Colonic mucosa (tissue), 4 donors: ENCODE measurements around the gene CDH4. TPM values are rescaled to one million over a fixed set of nuclear protein-coding genes. Genes with fewer than 3 reads are reported as not detected.

Source experiments
- DNase-seq: peaks from one replicate; pipeline ENCODE4 v3.0.0-alpha.2; 2020
- H3K27ac ChIP-seq: fragments of 200-600 bp; one replicate; pipeline ENCODE4 v1.8.0; 2021
- H3K27me3 ChIP-seq: fragments of 200-600 bp; one replicate; pipeline ENCODE4 v1.8.0; 2021
- H3K36me3 ChIP-seq: fragments of 200-600 bp; one replicate; pipeline ENCODE4 v1.8.0; 2021
- H3K4me1 ChIP-seq: fragments of 200-600 bp; one replicate; pipeline ENCODE4 v1.8.0; 2021; ENCODE audit warnings: mild to moderate bottlenecking
- H3K4me3 ChIP-seq: fragments of 200-600 bp; one replicate; pipeline ENCODE4 v1.8.0; 2021
- H3K9ac ChIP-seq, 2 donors: one replicate each; pipeline ENCODE4 v1.7.0; 2013; ENCODE audit warnings: control low read depth in 2 of 2, low read depth in 2 of 2, low read length in 2 of 2
- H3K9me3 ChIP-seq: fragments of 200-600 bp; one replicate; pipeline ENCODE4 v1.8.0; 2021
- CTCF ChIP-seq: fragments of 200-600 bp; IDR thresholded peaks from one replicate; pipeline ENCODE4 v1.8.0; 2022; ENCODE audit warnings: antibody characterized with exemption, mild to moderate bottlenecking
- intact Hi-C: fragments of 100-400 bp; cut with DNase I; formaldehyde crosslinking; loops from one replicate; pipeline ENCODE4 v1.14.1; 2022
- total RNA-seq, 2 donors: library from RNA; stranded (reverse); fragmentation: NEBNext Ultra II Directional in 1 of 2; extraction: Animal tissue kit (Norgen Biotek cat#: 25700) in 1 of 2; gene quantifications; one replicate each; pipeline ENCODE4 v1.2.1, GENCODE V29; 2021
- donor health status: healthy.
- donor health status: DM: no; HTN: no; CAD: no.
- donor health status: DM: no; HTN: no; CAD: no.

The CDH4 gene
- total RNA-seq, 2 donors from 2014 or later, result 0.08 TPM; not detected in 1

GRCh38 chr20:61686051-61686936 lies 434.2 kb downstream of the CDH4 start:
- Histone ChIP-seq H3K27me3 (no peaks in the 10 kb centered on the region), H3K9ac (no peak overlapping the region), H3K4me3 (no peak overlapping the region), H3K4me1 (no peaks in the 10 kb centered on the region), H3K27ac (no peak overlapping the region), H3K9me3 (no peaks in the 10 kb centered on the region), H3K36me3 (no peaks in the 10 kb centered on the region)
- intact Hi-C loops, result no loop called here
- no peak for TF ChIP-seq CTCF
- DNase-seq, result no peak

GRCh38 chr20:61688411-61688810 lies 436.4 kb downstream of the CDH4 start:
- H3K9me3 ChIP-seq, result no peaks in the 10 kb centered on the region
- TF ChIP-seq CTCF, result no peak
- no peak overlapping the region for H3K27ac ChIP-seq
- H3K36me3 ChIP-seq, result no peaks in the 10 kb centered on the region
- no peaks in the 10 kb centered on the region for H3K4me1 ChIP-seq
- no peak overlapping the region for H3K9ac ChIP-seq
- intact Hi-C loops, result no loop called here
- H3K27me3 ChIP-seq, result no peaks in the 10 kb centered on the region
- no peak for DNase-seq
- H3K4me3 ChIP-seq, result no peak overlapping the region

GRCh38 chr20:61690150-61690549 lies 438.1 kb downstream of the CDH4 start:
- no peak for DNase-seq
- Histone ChIP-seq H3K4me1 (no peaks in the 10 kb centered on the region), H3K27me3 (no peaks in the 10 kb centered on the region), H3K9ac (no peak overlapping the region), H3K9me3 (no peaks in the 10 kb centered on the region), H3K27ac (no peak overlapping the region), H3K4me3 (no peak overlapping the region), H3K36me3 (no peaks in the 10 kb centered on the region)
- TF ChIP-seq CTCF, result no peak
- intact Hi-C loops, result no loop called here

- no peaks in the 10 kb centered on the region for H3K4me1 ChIP-seq
- DNase-seq, result no peak
- no peak overlapping the region for H3K27ac ChIP-seq
- no peak overlapping the region for H3K9ac ChIP-seq
- H3K9me3 ChIP-seq, result no peaks in the 10 kb centered on the region
- H3K4me3 ChIP-seq, result no peak overlapping the region
- no peaks in the 10 kb centered on the region for H3K36me3 ChIP-seq
- H3K27me3 ChIP-seq, result no peaks in the 10 kb centered on the region
- intact Hi-C loops, result no loop called here
- no peak for TF ChIP-seq CTCF
Observed at GRCh38 chr20:61690993-61691838, 439.2 kb downstream of the CDH4 start.

GRCh38 chr20:61691978-61692377 lies 439.9 kb downstream of the CDH4 start:
- intact Hi-C loops, result no loop called here

More at GRCh38 chr20:61691978-61692377, 439.9 kb downstream of the CDH4 start:
- Histone ChIP-seq H3K9ac (no peak overlapping the region), H3K4me1 (no peaks in the 10 kb centered on the region), H3K36me3 (no peaks in the 10 kb centered on the region), H3K9me3 (no peaks in the 10 kb centered on the region), H3K27ac (no peak overlapping the region), H3K27me3 (no peaks in the 10 kb centered on the region), H3K4me3 (no peak overlapping the region)
- no peak for DNase-seq
- no peak for TF ChIP-seq CTCF
